Activated T-helper 17 cell treated with anti-CD3 and anti-CD28 coated beads, Interleukin-2, amount 50 U/mL, for 72 hours (primary cell): Measurements from ENCODE around the gene BLOC1S3. TPM values are rescaled to one million over a fixed set of nuclear protein-coding genes. Genes with fewer than 3 reads are reported as not detected.

Experiments
- ATAC-seq: fragments of 150-1000 bp; cut with Tn5 transposase; replicated peaks from 2 replicates; pipeline ENCODE4 v1.10.0; 2021; ENCODE audit warnings: mild to moderate bottlenecking, moderate library complexity
- H3K27ac Mint-ChIP-seq: one replicate; pipeline ENCODE4 v1.8.0; 2022; ENCODE audit warnings: mixed read lengths
- H3K27me3 Mint-ChIP-seq: one replicate; pipeline ENCODE4 v1.8.0; 2022; ENCODE audit warnings: mixed read lengths
- H3K36me3 Mint-ChIP-seq: one replicate; pipeline ENCODE4 v1.8.0; 2022; ENCODE audit warnings: low read depth, mild to moderate bottlenecking, mixed read lengths
- H3K4me1 Mint-ChIP-seq: one replicate; pipeline ENCODE4 v1.8.0; 2022; ENCODE audit warnings: mixed read lengths
- H3K4me3 Mint-ChIP-seq: one replicate; pipeline ENCODE4 v1.8.0; 2022; ENCODE audit warnings: mild to moderate bottlenecking, mixed read lengths
- H3K9me3 Mint-ChIP-seq: one replicate; pipeline ENCODE4 v1.8.0; 2022; ENCODE audit warnings: mixed read lengths
- total RNA-seq, 2 donors: library from RNA; stranded (reverse); gene quantifications; one replicate each; pipeline ENCODE4 v1.2.3, GENCODE V29; 2022

The BLOC1S3 gene
- total RNA-seq, 2 donors from 2014 or later = 13.9 to 16.7 TPM

GRCh38 chr19:45179072-45179891 lies 698 bp downstream of the BLOC1S3 start:
- peak overlapping the region; percentile 88 for H3K27ac Mint-ChIP-seq
- peaks cover 19% of the 10 kb centered on the region for H3K36me3 Mint-ChIP-seq
- H3K27me3 Mint-ChIP-seq = no peaks in the 10 kb centered on the region
- H3K4me1 Mint-ChIP-seq = peaks cover 19% of the 10 kb centered on the region
- no peak for ATAC-seq
- H3K9me3 Mint-ChIP-seq = no peaks in the 10 kb centered on the region
- peak overlapping the region; percentile 82 for H3K4me3 Mint-ChIP-seq

GRCh38 chr19:45179892-45180370 lies 1.3 kb downstream of the BLOC1S3 start:
- H3K9me3 Mint-ChIP-seq = no peaks in the 10 kb centered on the region
- ATAC-seq = no peak
- peak overlapping the region; percentile 69 for H3K4me3 Mint-ChIP-seq
- peak overlapping the region; percentile 65 for H3K27ac Mint-ChIP-seq
- H3K36me3 Mint-ChIP-seq = peaks cover 19% of the 10 kb centered on the region
- no peaks in the 10 kb centered on the region for H3K27me3 Mint-ChIP-seq
- peaks cover 21% of the 10 kb centered on the region for H3K4me1 Mint-ChIP-seq

GRCh38 chr19:45180936-45181335 lies 2.4 kb downstream of the BLOC1S3 start:
- H3K27ac Mint-ChIP-seq = peak overlapping the region; percentile 65
- peak overlapping the region; percentile 69 for H3K4me3 Mint-ChIP-seq
- H3K4me1 Mint-ChIP-seq = peaks cover 18% of the 10 kb centered on the region
- no peaks in the 10 kb centered on the region for H3K9me3 Mint-ChIP-seq
- peaks cover 19% of the 10 kb centered on the region for H3K36me3 Mint-ChIP-seq
- no peak for ATAC-seq
- H3K27me3 Mint-ChIP-seq = no peaks in the 10 kb centered on the region

- Mint-ChIP-seq H3K27ac (peak overlapping the region; percentile 73), H3K27me3 (no peaks in the 10 kb centered on the region), H3K36me3 (peaks cover 19% of the 10 kb centered on the region), H3K4me3 (no peak overlapping the region), H3K4me1 (peaks cover 22% of the 10 kb centered on the region), H3K9me3 (no peaks in the 10 kb centered on the region)
- ATAC-seq = no peak
These were observed 4.2 kb downstream of the BLOC1S3 start for GRCh38 chr19:45182758-45183157.

GRCh38 chr19:45184115-45184514 lies 5.5 kb downstream of the BLOC1S3 start:
- no peak for ATAC-seq
- no peaks in the 10 kb centered on the region for H3K27me3 Mint-ChIP-seq
- H3K36me3 Mint-ChIP-seq = peaks cover 19% of the 10 kb centered on the region
- H3K4me3 Mint-ChIP-seq = no peak overlapping the region
- H3K9me3 Mint-ChIP-seq = no peaks in the 10 kb centered on the region
- peaks cover 22% of the 10 kb centered on the region for H3K4me1 Mint-ChIP-seq
- H3K27ac Mint-ChIP-seq = no peak overlapping the region

- Mint-ChIP-seq H3K4me3 (no peak overlapping the region), H3K27me3 (no peaks in the 10 kb centered on the region), H3K27ac (peak overlapping the region; percentile 43), H3K9me3 (no peaks in the 10 kb centered on the region), H3K36me3 (peaks cover 6% of the 10 kb centered on the region), H3K4me1 (peaks cover 13% of the 10 kb centered on the region)
- ATAC-seq = no peak
These were observed 8.1 kb downstream of the BLOC1S3 start for GRCh38 chr19:45186509-45187334.

- Mint-ChIP-seq H3K4me1 (peaks cover 12% of the 10 kb centered on the region), H3K27me3 (no peaks in the 10 kb centered on the region), H3K4me3 (no peak overlapping the region), H3K9me3 (no peaks in the 10 kb centered on the region), H3K36me3 (peaks cover 5% of the 10 kb centered on the region), H3K27ac (no peak overlapping the region)
- peak; percentile 67 for ATAC-seq
These were observed 9.0 kb downstream of the BLOC1S3 start for GRCh38 chr19:45187421-45188100.

- Mint-ChIP-seq H3K27me3 (no peaks in the 10 kb centered on the region), H3K4me3 (no peak overlapping the region), H3K36me3 (no peaks in the 10 kb centered on the region), H3K4me1 (peaks cover 6% of the 10 kb centered on the region), H3K9me3 (no peaks in the 10 kb centered on the region), H3K27ac (no peak overlapping the region)
- no peak for ATAC-seq
These were observed 11.4 kb downstream of the BLOC1S3 start for GRCh38 chr19:45189971-45190370.

GRCh38 chr19:45191375-45191774 lies 12.8 kb downstream of the BLOC1S3 start:
- no peak for ATAC-seq

GRCh38 chr19:45195764-45196163 lies 17.2 kb downstream of the BLOC1S3 start:
- no peak overlapping the region for H3K4me3 Mint-ChIP-seq
- H3K27ac Mint-ChIP-seq = no peak overlapping the region
- no peaks in the 10 kb centered on the region for H3K27me3 Mint-ChIP-seq
- H3K9me3 Mint-ChIP-seq = no peaks in the 10 kb centered on the region
- ATAC-seq = no peak
- H3K36me3 Mint-ChIP-seq = no peaks in the 10 kb centered on the region
- H3K4me1 Mint-ChIP-seq = no peaks in the 10 kb centered on the region

More at GRCh38 chr19:45191375-45191774, 12.8 kb downstream of the BLOC1S3 start:
- no peaks in the 10 kb centered on the region for H3K36me3 Mint-ChIP-seq
- no peaks in the 10 kb centered on the region for H3K27me3 Mint-ChIP-seq
- H3K4me3 Mint-ChIP-seq = no peak overlapping the region
- H3K27ac Mint-ChIP-seq = no peak overlapping the region
- H3K4me1 Mint-ChIP-seq = peaks cover 4% of the 10 kb centered on the region
- H3K9me3 Mint-ChIP-seq = no peaks in the 10 kb centered on the region

- no peaks in the 10 kb centered on the region for H3K27me3 Mint-ChIP-seq
- no peak for ATAC-seq
- H3K36me3 Mint-ChIP-seq = no peaks in the 10 kb centered on the region
- no peaks in the 10 kb centered on the region for H3K9me3 Mint-ChIP-seq
- H3K4me1 Mint-ChIP-seq = no peaks in the 10 kb centered on the region
- no peak overlapping the region for H3K27ac Mint-ChIP-seq
- no peak overlapping the region for H3K4me3 Mint-ChIP-seq
These were observed 22.0 kb downstream of the BLOC1S3 start for GRCh38 chr19:45200568-45200967.

- no peak overlapping the region for H3K4me3 Mint-ChIP-seq
- no peaks in the 10 kb centered on the region for H3K27me3 Mint-ChIP-seq
- H3K4me1 Mint-ChIP-seq = no peaks in the 10 kb centered on the region
- ATAC-seq = no peak
- no peak overlapping the region for H3K27ac Mint-ChIP-seq
- no peaks in the 10 kb centered on the region for H3K9me3 Mint-ChIP-seq
- H3K36me3 Mint-ChIP-seq = no peaks in the 10 kb centered on the region
These were observed 24.1 kb downstream of the BLOC1S3 start for GRCh38 chr19:45202637-45203036.

- no peak overlapping the region for H3K4me3 Mint-ChIP-seq
- no peaks in the 10 kb centered on the region for H3K9me3 Mint-ChIP-seq
- H3K27ac Mint-ChIP-seq = no peak overlapping the region
- H3K36me3 Mint-ChIP-seq = no peaks in the 10 kb centered on the region
- no peaks in the 10 kb centered on the region for H3K27me3 Mint-ChIP-seq
- H3K4me1 Mint-ChIP-seq = no peaks in the 10 kb centered on the region
- ATAC-seq = no peak
These were observed 27.2 kb downstream of the BLOC1S3 start for GRCh38 chr19:45205810-45206209.

GRCh38 chr19:45206328-45206727 lies 27.7 kb downstream of the BLOC1S3 start:
- Mint-ChIP-seq H3K4me1 (no peaks in the 10 kb centered on the region), H3K27me3 (no peaks in the 10 kb centered on the region), H3K9me3 (no peaks in the 10 kb centered on the region), H3K27ac (no peak overlapping the region), H3K4me3 (no peak overlapping the region), H3K36me3 (no peaks in the 10 kb centered on the region)
- ATAC-seq = no peak
